ENCODE results near the gene STK36.

STK36 gene

GRCh38 chr2:218631837-218632236, 40.0 kb upstream of the STK36 start:
- no peak for DNase-seq (ENCODE audit: low read depth)
- H3K4me3 ChIP-seq (ENCODE audit: low read length), result no peak overlapping the region
- TF ChIP-seq CTCF (conservative IDR thresholded peaks at IDR 0.05; ENCODE audit: low read length), result no peak

- H3K4me3 ChIP-seq (ENCODE audit: low read length), result no peak overlapping the region
- DNase-seq (ENCODE audit: low read depth), result no peak
- no peak for TF ChIP-seq CTCF (conservative IDR thresholded peaks at IDR 0.05; ENCODE audit: low read length)
Observed at GRCh38 chr2:218635719-218636118, 36.2 kb upstream of the STK36 start.

- DNase-seq (ENCODE audit: low read depth), result no peak
Observed at GRCh38 chr2:218638372-218638771, 33.5 kb upstream of the STK36 start.

GRCh38 chr2:218642121-218642656, 29.7 kb upstream of the STK36 start:
- no peak for DNase-seq (ENCODE audit: low read depth)
- TF ChIP-seq CTCF (conservative IDR thresholded peaks at IDR 0.05; ENCODE audit: low read length), result no peak
- H3K4me3 ChIP-seq (ENCODE audit: low read length), result no peak overlapping the region

More at GRCh38 chr2:218638372-218638771, 33.5 kb upstream of the STK36 start:
- H3K4me3 ChIP-seq (ENCODE audit: low read length), result no peak overlapping the region
- TF ChIP-seq CTCF (conservative IDR thresholded peaks at IDR 0.05; ENCODE audit: low read length), result no peak

GRCh38 chr2:218642786-218643185, 29.1 kb upstream of the STK36 start:
- no peak for TF ChIP-seq CTCF (conservative IDR thresholded peaks at IDR 0.05; ENCODE audit: low read length)
- no peak overlapping the region for H3K4me3 ChIP-seq (ENCODE audit: low read length)
- no peak for DNase-seq (ENCODE audit: low read depth)

GRCh38 chr2:218643751-218644310, 28.1 kb upstream of the STK36 start:
- no peak overlapping the region for H3K4me3 ChIP-seq (ENCODE audit: low read length)
- no peak for DNase-seq (ENCODE audit: low read depth)
- no peak for TF ChIP-seq CTCF (conservative IDR thresholded peaks at IDR 0.05; ENCODE audit: low read length)

GRCh38 chr2:218644721-218645120, 27.2 kb upstream of the STK36 start:
- no peak for TF ChIP-seq CTCF (conservative IDR thresholded peaks at IDR 0.05; ENCODE audit: low read length)
- DNase-seq (ENCODE audit: low read depth), result no peak
- H3K4me3 ChIP-seq (ENCODE audit: low read length), result no peak overlapping the region
